ENCODE results near the gene MCM3. TPM values are rescaled to one million over a fixed set of nuclear protein-coding genes. Genes with fewer than 3 reads are reported as not detected.
A peak's percentile ranks its signal among the peaks of the same experiment; 100 is the strongest.

The MCM3 gene
- 209 and 231 TPM in 2 replicates for total RNA-seq (2014; rRNA removed; shearing (Covaris generic); ENCODE audit: low replicate concordance)

- DNase-seq (ENCODE audit: low read depth): peak; percentile 100
- in situ Hi-C loops (cut with HindIII; ENCODE audit: low pct_unique_long_range_greater_than_20kb, low sequenced_read_pairs): loop anchor here (10.0 to 25.0 kb wide), 2 partner anchors 120 to 378 kb away; partner anchors contain the start of gene TMEM14A
Measured at GRCh38 chr6:52284460-52285176, at the start of gene MCM3. MCM3 (minus strand) TSS chr6:52284742; CDS start chr6:52284674, 68 bp downstream.

DNA sequence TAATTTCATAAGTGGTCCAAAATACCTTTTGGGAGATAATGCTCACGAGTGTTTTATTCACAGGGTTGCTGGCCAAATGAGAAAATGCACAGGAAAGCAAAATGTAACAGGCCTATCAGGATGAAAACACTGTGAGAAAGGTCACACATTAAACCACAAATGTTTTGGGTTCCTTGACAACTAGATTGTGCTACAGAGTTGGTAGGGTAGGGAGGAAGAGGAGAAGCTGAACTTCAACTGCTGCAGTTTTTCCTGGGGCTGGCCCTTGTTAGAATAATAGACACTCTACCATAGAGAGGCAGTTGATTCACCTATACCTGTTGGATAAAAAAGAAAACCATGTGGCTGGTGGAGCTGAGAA, 49.3 kb upstream of the MCM3 start:
- no peak for DNase-seq (ENCODE audit: low read depth)
- in situ Hi-C loops (cut with HindIII; ENCODE audit: low pct_unique_long_range_greater_than_20kb, low sequenced_read_pairs): no loop called here

DNA sequence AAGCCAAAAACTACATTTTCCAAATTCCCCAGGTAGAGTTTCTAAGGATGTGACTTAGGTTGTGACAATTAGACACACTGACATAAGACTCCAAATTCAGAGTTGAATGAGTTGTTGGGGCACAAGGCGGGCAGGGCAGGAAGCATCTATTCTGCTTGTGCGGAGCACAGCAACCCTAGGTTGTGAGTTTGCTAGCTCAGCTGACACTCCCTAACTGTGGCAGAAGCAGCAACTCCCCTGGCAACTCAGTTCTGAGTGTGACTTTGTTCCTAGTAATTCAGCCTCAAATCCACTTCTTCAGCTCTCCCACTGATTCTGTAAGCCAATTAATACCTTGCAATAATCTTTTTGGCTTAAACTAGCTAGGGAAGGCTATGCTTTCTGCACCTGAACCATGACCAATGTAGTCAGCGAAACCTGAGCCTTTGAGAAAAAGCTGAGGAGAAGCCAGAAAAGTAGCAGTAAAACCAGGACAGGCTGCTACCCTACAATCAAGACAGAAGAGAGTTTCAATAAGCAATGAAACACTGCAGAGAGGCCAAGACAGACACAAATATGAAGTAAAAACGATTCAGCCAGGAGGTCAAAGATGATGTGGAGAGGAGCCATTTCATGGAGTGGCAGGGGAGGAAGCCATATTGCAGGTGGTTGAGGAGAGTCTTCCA, 47.4 kb upstream of the MCM3 start:
- DNase-seq (ENCODE audit: low read depth): no peak
- in situ Hi-C loops (cut with HindIII; ENCODE audit: low pct_unique_long_range_greater_than_20kb, low sequenced_read_pairs): no loop called here

DNA sequence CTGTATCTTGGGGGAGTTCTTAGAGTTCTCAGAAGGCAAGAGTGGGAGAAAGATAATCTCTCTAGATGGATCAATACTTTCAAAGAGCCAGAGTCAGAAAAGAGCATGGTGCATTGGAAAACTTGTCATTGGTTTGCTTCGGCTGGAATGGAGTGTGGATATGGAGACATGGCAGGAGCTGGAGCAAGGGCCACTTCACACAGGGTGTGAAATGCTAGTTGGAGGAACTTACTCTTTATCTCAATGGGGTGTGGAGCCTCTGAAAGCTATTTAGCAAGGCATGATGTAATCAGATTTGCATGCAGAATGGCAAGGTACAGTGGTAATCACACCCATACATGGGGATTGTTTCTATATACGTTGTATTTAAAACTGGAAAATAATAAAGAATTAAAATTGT, 45.9 kb upstream of the MCM3 start:
- in situ Hi-C loops (cut with HindIII; ENCODE audit: low pct_unique_long_range_greater_than_20kb, low sequenced_read_pairs): no loop called here
- DNase-seq (ENCODE audit: low read depth): no peak

DNA sequence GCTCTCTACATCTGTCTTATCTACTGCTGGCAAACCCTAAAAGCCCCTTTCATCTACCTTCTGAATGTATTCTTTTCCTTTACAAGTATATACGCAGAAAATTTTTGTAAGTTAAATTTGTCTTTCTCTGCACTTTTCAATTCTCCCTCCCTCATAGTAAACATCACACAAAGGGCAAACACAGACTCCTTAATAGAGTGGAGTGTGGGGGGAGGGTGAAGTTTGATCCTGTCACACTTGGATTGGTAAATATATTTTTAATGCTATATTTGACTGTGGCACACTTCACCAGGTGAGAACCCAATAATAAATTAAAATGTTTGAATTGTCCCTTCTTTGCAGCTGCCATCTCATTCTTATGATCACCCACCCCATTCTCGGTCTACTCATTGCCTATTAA, 44.2 kb upstream of the MCM3 start:
- in situ Hi-C loops (cut with HindIII; ENCODE audit: low pct_unique_long_range_greater_than_20kb, low sequenced_read_pairs): no loop called here

DNA sequence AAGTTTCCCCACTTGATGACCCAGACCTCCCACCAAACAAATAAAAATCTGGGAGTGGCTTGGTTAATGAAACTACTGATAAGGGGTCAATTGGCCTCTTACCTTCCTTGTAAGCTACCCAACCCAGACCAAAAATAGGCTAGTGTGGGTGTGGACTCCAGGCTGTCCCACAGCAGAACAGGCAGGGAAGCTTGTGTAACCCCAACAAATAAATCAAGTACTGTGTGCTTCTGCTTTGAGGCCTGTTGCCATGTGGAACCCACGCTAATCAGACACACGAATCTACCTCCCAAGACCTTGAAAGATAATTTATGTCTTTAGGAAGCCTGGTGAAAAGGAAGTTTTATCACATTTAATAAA, 43.7 kb upstream of the MCM3 start:
- DNase-seq (ENCODE audit: low read depth): no peak
- in situ Hi-C loops (cut with HindIII; ENCODE audit: low pct_unique_long_range_greater_than_20kb, low sequenced_read_pairs): no loop called here

More for the DNA sequence above, 44.2 kb upstream of the MCM3 start:
- DNase-seq (ENCODE audit: low read depth): no peak

GRCh38 chr6:52326540-52327364, 42.2 kb upstream of the MCM3 start:
- in situ Hi-C loops (cut with HindIII; ENCODE audit: low pct_unique_long_range_greater_than_20kb, low sequenced_read_pairs): no loop called here
- peak; percentile 78 for DNase-seq (ENCODE audit: low read depth)

- in situ Hi-C loops (cut with HindIII; ENCODE audit: low pct_unique_long_range_greater_than_20kb, low sequenced_read_pairs): no loop called here
- DNase-seq (ENCODE audit: low read depth): no peak
Measured at GRCh38 chr6:52325695-52326471, 41.3 kb upstream of the MCM3 start.

DNA sequence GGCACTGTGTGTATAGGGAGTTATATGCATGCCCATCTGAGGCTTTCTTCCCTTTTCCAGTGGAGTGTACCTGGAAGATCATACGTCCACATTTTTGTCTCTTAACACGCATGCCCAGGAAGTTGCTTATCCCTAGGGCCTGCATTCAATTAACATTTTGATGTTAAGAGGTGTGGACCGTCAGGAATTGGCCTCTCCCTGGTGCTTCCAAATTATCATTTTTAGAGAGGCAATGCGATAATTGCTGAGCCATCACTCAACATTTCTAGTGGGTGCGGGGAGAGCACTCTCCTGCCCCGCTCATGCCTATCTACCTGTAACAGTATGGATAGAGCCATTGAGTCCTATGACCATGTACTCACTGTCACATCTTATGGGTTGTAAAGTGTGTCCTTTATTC, 39.6 kb upstream of the MCM3 start:
- in situ Hi-C loops (cut with HindIII; ENCODE audit: low pct_unique_long_range_greater_than_20kb, low sequenced_read_pairs): no loop called here

GRCh38 chr6:52317841-52318581, 33.5 kb upstream of the MCM3 start:
- in situ Hi-C loops (cut with HindIII; ENCODE audit: low pct_unique_long_range_greater_than_20kb, low sequenced_read_pairs): no loop called here
- no peak for DNase-seq (ENCODE audit: low read depth)

More for the DNA sequence above, 39.6 kb upstream of the MCM3 start:
- no peak for DNase-seq (ENCODE audit: low read depth)

DNA sequence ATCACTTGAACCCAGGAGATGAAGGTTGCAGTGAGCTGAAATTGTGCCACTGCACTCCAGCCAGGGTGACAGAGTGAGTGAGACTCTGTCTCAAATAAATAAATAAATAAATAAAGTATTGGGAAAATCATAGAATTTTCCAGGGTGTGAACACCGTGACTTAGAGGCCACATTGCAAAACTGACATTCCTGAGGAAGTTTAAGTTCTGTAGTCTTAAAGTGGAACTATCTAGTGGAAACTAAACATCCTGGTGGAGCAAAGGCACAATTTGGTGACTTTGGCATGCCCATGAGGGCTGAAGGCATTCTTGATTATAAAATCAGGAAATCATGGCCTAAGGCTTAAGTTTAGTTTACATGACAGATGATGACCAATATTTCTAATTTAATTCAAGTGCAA, 32.7 kb upstream of the MCM3 start:
- no peak for DNase-seq (ENCODE audit: low read depth)
- in situ Hi-C loops (cut with HindIII; ENCODE audit: low pct_unique_long_range_greater_than_20kb, low sequenced_read_pairs): no loop called here

DNA sequence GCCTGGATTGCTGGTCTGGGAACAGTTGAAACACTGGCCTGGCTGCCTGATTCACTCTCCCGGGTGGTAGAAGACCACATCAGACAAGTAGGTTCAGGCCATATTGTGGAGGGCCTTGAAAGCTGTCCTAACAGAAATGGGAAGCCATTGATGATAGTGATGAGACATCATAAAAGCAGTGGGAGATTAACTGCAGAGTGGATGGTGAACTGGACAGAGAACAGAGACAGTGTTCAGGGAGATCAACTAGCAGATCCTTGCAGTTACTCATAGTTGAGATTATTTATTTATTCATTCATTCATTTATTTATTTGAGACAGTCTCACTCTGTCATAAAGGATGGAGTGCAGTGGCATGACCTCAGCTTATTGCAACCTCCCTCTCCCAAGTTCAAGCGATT, 30.2 kb upstream of the MCM3 start:
- no peak for DNase-seq (ENCODE audit: low read depth)
- in situ Hi-C loops (cut with HindIII; ENCODE audit: low pct_unique_long_range_greater_than_20kb, low sequenced_read_pairs): no loop called here

DNA sequence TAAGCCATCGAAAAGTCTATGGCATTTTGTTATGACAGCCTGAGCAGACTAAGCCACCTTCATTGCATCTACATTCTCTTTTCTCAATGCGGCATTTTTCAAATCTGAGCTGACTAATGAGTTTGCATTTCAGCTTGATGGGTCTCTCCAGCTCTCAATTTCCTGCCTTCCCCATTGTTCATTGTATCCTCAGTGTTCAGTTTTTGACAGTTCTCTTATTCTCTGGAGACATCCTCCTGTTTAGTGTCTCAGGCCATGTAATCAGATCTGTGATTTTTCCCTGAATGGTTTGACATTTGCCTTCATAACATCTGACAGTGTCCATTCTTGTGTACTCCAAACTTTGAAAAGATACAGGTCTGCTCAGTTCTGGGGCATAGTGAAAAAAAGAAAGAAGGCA, 27.9 kb upstream of the MCM3 start:
- in situ Hi-C loops (cut with HindIII; ENCODE audit: low pct_unique_long_range_greater_than_20kb, low sequenced_read_pairs): no loop called here
- no peak for DNase-seq (ENCODE audit: low read depth)

GRCh38 chr6:52310932-52311331, 26.4 kb upstream of the MCM3 start:
- in situ Hi-C loops (cut with HindIII; ENCODE audit: low pct_unique_long_range_greater_than_20kb, low sequenced_read_pairs): no loop called here
- no peak for DNase-seq (ENCODE audit: low read depth)

- in situ Hi-C loops (cut with HindIII; ENCODE audit: low pct_unique_long_range_greater_than_20kb, low sequenced_read_pairs): no loop called here
- DNase-seq (ENCODE audit: low read depth): no peak
Measured at GRCh38 chr6:52307900-52308372, 23.4 kb upstream of the MCM3 start.

- DNase-seq (ENCODE audit: low read depth): no peak
- in situ Hi-C loops (cut with HindIII; ENCODE audit: low pct_unique_long_range_greater_than_20kb, low sequenced_read_pairs): no loop called here
Measured at GRCh38 chr6:52306972-52307870, 22.7 kb upstream of the MCM3 start.

Data from Caki2 (cell line).